ENCODE measurements around the gene SLC7A7. TPM values are rescaled to one million over a fixed set of nuclear protein-coding genes. Genes with fewer than 3 reads are reported as not detected.

The SLC7A7 gene
- total and polyA plus RNA-seq, 2 of the 13 experiments (the other 11 are each of a cell fraction or from before 2014, with no cell fraction given), result 0.13 to 0.63 TPM

- TF ChIP-seq GPN1 (CRISPR knock-in tag; IDR thresholded peaks at IDR 0.05; ENCODE audit: borderline replicate concordance) (no peak), ZFAT (CRISPR knock-in tag; conservative IDR thresholded peaks at IDR 0.05) (no peak), SAP130 (CRISPR knock-in tag; IDR thresholded peaks at IDR 0.05; ENCODE audit: low read depth) (0 out of 2 replicates have a peak, but pooled peaks have one; percentile 30), TFDP1 (CRISPR knock-in tag; IDR thresholded peaks at IDR 0.05; ENCODE audit: borderline replicate concordance) (no peak; the same call in 1 of the 2 replicates), USF2 (IDR thresholded peaks at IDR 0.05; ENCODE audit: low read depth, low read length) (no peak), USF2 (CRISPR knock-in tag; IDR thresholded peaks at IDR 0.05; ENCODE audit: borderline replicate concordance) (no peak), ZNF383 (CRISPR knock-in tag; IDR thresholded peaks at IDR 0.05; ENCODE audit: borderline replicate concordance) (no peak), POLR2G (IDR thresholded peaks at IDR 0.05; ENCODE audit: low read depth, low read length) (no peak), TCF12 (IDR thresholded peaks at IDR 0.05) (no peak), TCF12 (CRISPR knock-in tag; IDR thresholded peaks at IDR 0.05) (no peak)
- TF ChIP-seq, protein P1, sequence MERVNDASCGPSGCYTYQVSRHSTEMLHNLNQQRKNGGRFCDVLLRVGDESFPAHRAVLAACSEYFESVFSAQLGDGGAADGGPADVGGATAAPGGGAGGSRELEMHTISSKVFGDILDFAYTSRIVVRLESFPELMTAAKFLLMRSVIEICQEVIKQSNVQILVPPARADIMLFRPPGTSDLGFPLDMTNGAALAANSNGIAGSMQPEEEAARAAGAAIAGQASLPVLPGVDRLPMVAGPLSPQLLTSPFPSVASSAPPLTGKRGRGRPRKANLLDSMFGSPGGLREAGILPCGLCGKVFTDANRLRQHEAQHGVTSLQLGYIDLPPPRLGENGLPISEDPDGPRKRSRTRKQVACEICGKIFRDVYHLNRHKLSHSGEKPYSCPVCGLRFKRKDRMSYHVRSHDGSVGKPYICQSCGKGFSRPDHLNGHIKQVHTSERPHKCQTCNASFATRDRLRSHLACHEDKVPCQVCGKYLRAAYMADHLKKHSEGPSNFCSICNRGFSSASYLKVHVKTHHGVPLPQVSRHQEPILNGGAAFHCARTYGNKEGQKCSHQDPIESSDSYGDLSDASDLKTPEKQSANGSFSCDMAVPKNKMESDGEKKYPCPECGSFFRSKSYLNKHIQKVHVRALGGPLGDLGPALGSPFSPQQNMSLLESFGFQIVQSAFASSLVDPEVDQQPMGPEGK (CRISPR knock-in tag; IDR thresholded peaks at IDR 0.05), result peak; percentile 66
- TF ChIP-seq, protein P2, sequence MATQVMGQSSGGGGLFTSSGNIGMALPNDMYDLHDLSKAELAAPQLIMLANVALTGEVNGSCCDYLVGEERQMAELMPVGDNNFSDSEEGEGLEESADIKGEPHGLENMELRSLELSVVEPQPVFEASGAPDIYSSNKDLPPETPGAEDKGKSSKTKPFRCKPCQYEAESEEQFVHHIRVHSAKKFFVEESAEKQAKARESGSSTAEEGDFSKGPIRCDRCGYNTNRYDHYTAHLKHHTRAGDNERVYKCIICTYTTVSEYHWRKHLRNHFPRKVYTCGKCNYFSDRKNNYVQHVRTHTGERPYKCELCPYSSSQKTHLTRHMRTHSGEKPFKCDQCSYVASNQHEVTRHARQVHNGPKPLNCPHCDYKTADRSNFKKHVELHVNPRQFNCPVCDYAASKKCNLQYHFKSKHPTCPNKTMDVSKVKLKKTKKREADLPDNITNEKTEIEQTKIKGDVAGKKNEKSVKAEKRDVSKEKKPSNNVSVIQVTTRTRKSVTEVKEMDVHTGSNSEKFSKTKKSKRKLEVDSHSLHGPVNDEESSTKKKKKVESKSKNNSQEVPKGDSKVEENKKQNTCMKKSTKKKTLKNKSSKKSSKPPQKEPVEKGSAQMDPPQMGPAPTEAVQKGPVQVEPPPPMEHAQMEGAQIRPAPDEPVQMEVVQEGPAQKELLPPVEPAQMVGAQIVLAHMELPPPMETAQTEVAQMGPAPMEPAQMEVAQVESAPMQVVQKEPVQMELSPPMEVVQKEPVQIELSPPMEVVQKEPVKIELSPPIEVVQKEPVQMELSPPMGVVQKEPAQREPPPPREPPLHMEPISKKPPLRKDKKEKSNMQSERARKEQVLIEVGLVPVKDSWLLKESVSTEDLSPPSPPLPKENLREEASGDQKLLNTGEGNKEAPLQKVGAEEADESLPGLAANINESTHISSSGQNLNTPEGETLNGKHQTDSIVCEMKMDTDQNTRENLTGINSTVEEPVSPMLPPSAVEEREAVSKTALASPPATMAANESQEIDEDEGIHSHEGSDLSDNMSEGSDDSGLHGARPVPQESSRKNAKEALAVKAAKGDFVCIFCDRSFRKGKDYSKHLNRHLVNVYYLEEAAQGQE (IDR thresholded peaks at IDR 0.05; ENCODE audit: borderline replicate concordance in 1 of 2, low read depth in 1 of 2, low read length in 2 of 2), result no peak
- TF ChIP-seq, protein P3, sequence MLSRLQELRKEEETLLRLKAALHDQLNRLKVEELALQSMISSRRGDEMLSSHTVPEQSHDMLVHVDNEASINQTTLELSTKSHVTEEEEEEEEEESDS (CRISPR knock-in tag; IDR thresholded peaks at IDR 0.05; ENCODE audit: borderline replicate concordance), result no peak
- TF ChIP-seq, protein P4, sequence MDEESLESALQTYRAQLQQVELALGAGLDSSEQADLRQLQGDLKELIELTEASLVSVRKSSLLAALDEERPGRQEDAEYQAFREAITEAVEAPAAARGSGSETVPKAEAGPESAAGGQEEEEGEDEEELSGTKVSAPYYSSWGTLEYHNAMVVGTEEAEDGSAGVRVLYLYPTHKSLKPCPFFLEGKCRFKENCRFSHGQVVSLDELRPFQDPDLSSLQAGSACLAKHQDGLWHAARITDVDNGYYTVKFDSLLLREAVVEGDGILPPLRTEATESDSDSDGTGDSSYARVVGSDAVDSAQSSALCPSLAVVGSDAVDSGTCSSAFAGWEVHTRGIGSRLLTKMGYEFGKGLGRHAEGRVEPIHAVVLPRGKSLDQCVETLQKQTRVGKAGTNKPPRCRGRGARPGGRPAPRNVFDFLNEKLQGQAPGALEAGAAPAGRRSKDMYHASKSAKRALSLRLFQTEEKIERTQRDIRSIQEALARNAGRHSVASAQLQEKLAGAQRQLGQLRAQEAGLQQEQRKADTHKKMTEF (CRISPR knock-in tag; IDR thresholded peaks at IDR 0.05), result 0 out of 2 replicates have a peak, but pooled peaks have one; percentile 50
- TF ChIP-seq, protein P5, sequence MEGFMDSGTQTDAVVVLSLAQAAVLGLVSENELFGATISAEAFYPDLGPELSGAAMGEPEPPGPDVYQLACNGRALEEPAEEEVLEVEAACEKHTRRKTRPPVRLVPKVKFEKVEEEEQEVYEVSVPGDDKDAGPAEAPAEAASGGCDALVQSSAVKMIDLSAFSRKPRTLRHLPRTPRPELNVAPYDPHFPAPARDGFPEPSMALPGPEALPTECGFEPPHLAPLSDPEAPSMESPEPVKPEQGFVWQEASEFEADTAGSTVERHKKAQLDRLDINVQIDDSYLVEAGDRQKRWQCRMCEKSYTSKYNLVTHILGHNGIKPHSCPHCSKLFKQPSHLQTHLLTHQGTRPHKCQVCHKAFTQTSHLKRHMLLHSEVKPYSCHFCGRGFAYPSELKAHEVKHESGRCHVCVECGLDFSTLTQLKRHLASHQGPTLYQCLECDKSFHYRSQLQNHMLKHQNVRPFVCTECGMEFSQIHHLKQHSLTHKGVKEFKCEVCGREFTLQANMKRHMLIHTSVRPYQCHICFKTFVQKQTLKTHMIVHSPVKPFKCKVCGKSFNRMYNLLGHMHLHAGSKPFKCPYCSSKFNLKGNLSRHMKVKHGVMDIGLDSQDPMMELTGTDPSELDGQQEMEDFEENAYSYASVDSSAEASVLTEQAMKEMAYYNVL (CRISPR knock-in tag; IDR thresholded peaks at IDR 0.05; ENCODE audit: borderline replicate concordance), result no peak
Measured at GRCh38 chr14:22796087-22796707, 19.0 kb downstream of the SLC7A7 start (continued).

Measured in HepG2 (cell line).